Endothelial cell of coronary artery (primary cell): ENCODE results near the gene MEIG1. TPM values are rescaled to one million over a fixed set of nuclear protein-coding genes. Genes with fewer than 3 reads are reported as not detected.

Source experiments
- total RNA-seq: library from RNA; depleted of rRNA; stranded (reverse); fragments of >200 nt; gene quantifications from 2 replicates; pipeline ENCODE4 v1.2.3, GENCODE V29; 2014

MEIG1 gene, protein sequence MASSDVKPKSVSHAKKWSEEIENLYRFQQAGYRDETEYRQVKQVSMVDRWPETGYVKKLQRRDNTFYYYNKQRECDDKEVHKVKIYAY
- not detected in 2 replicates for total RNA-seq

DNA sequence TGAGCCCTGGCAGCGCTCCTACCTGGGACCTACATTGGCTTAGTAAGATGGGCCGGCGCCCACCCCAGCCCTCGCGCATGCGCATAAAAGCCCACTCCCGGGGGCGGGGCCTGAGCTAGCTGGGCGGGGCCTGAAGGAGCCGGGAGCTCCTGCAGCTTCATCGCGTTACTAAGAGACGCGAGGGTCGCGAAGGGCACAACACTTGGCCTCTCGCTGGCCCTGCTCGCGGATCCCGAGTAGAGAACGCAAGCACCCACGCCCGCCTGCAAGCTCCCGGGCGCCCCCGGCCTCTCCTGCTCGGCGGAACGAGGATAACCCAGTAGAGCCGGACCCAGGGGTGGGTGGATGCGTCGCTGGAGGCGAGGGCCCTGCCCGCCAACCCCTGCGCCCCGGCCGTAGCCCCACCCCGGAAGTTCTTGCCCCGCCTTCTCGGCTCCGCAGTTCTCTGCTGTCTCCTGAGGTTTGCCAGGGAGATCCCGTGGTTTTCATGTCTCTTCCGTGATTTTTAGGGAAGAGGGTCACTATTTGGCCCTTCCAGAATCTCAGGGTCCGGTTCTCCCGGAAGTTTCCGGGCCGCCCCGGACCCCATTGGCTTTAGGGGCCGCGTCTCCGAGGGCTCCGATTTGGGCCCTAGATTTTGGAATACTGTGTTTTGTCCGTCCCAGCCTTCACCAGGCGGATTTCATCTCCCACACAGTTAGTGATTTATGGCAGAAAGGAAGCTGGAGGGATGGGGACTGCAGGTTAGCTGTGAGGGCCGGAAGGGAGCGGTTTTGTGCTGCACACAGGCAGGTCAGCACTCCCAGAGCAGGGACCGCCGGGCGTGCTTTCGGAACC, at the start of gene MEIG1:
Gene MEIG1 (plus strand): TSS at position 168 of the 837 bp plus-strand sequence. CDS start 7,081 bp downstream, outside the sequence.

DNA sequence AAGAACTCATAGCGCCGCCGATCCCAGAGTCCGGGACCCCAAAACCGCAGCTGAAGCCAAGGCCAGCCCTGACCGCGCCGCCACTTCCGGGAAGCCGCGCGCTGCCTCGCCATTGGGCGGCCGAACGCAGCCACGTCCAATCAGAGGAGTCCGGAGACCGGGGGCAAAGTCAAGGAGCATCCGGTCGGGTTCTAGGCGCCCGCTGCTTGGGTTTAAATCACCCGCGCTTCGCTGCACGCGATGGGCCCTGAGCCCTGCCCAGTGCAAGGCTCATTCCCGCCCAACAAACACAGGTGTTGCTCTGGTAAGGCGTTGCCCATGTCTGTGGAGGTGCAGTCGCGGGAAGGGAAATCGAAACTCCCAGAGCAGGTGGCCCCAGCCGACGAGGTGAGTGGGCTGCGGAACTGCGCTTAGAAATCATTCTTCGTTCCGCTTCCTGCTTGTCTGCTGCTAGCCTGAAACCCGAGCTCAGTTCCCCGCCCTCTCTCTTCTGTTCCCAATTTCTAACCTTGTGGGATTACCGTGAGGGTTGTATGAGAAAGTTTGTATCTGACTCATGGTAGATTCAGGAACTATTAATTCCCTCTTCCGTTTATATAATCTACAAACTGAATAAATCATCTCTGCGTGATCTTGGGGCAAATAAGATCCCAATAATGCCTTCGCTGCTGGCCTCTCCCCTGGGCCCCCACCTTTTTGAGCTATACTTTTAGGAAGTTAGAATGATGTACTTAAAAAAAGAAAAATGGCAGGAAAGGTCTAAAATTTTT, 5.0 kb upstream of the MEIG1 start, which contains the start of gene DCLRE1C:
Gene DCLRE1C (minus strand): TSS at position 96 of the 770 bp plus-strand sequence. CDS start 86 bp downstream, at position 10.

Other genes starting within 250 kb of the MEIG1 start
- gene FAM107B, start 184.5 kb upstream of the MEIG1 start, total RNA-seq, result 73.5 and 110 TPM in 2 replicates
- gene CDNF, start 121.4 kb upstream of the MEIG1 start, total RNA-seq, result 0.36 and 0.47 TPM in 2 replicates
- 10.2 and 15.2 TPM in 2 replicates for gene HSPA14, start 121.1 kb upstream of the MEIG1 start, total RNA-seq
- gene MSANTD7, start 121.1 kb upstream of the MEIG1 start, total RNA-seq, result 17.9 and 20.1 TPM in 2 replicates
- 14.1 and 15.7 TPM in 2 replicates for gene SUV39H2, start 80.5 kb upstream of the MEIG1 start, total RNA-seq
- 5.7 and 8.3 TPM in 2 replicates for gene DCLRE1C, start 5.3 kb upstream of the MEIG1 start, total RNA-seq
- 0.09 and 5.4 TPM in 2 replicates for gene OLAH, start 84.6 kb downstream of the MEIG1 start, total RNA-seq
- gene ACBD7, start 129.4 kb downstream of the MEIG1 start, total RNA-seq, result 1.4 and 1.9 TPM in 2 replicates
- gene RPP38, start 138.0 kb downstream of the MEIG1 start, total RNA-seq, result 8.0 and 9.1 TPM in 2 replicates
- 49.8 and 81.8 TPM in 2 replicates for gene NMT2, start 209.3 kb downstream of the MEIG1 start, total RNA-seq